Measurements from ENCODE around the gene HNRNPK.

GRCh38 chr9:83972286-83972685, 7.7 kb downstream of the HNRNPK start:
- TF ChIP-seq, protein P1, sequence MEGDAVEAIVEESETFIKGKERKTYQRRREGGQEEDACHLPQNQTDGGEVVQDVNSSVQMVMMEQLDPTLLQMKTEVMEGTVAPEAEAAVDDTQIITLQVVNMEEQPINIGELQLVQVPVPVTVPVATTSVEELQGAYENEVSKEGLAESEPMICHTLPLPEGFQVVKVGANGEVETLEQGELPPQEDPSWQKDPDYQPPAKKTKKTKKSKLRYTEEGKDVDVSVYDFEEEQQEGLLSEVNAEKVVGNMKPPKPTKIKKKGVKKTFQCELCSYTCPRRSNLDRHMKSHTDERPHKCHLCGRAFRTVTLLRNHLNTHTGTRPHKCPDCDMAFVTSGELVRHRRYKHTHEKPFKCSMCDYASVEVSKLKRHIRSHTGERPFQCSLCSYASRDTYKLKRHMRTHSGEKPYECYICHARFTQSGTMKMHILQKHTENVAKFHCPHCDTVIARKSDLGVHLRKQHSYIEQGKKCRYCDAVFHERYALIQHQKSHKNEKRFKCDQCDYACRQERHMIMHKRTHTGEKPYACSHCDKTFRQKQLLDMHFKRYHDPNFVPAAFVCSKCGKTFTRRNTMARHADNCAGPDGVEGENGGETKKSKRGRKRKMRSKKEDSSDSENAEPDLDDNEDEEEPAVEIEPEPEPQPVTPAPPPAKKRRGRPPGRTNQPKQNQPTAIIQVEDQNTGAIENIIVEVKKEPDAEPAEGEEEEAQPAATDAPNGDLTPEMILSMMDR (IDR thresholded peaks at IDR 0.05), result no peak
- TF ChIP-seq NFYB (CRISPR knock-in tag; conservative IDR thresholded peaks at IDR 0.05; ENCODE audit: low read depth) (no peak), FOXP1 (CRISPR knock-in tag; IDR thresholded peaks at IDR 0.05; ENCODE audit: borderline replicate concordance) (no peak), SOX15 (CRISPR knock-in tag; IDR thresholded peaks at IDR 0.05) (no peak)
- TF ChIP-seq, protein P2, sequence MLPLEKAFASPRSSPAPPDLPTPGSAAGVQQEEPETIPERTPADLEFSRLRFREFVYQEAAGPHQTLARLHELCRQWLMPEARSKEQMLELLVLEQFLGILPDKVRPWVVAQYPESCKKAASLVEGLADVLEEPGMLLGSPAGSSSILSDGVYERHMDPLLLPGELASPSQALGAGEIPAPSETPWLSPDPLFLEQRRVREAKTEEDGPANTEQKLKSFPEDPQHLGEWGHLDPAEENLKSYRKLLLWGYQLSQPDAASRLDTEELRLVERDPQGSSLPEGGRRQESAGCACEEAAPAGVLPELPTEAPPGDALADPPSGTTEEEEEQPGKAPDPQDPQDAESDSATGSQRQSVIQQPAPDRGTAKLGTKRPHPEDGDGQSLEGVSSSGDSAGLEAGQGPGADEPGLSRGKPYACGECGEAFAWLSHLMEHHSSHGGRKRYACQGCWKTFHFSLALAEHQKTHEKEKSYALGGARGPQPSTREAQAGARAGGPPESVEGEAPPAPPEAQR (CRISPR knock-in tag; IDR thresholded peaks at IDR 0.05), result no peak
